ENCODE measurements around the gene SETDB1. TPM values are rescaled to one million over a fixed set of nuclear protein-coding genes. Genes with fewer than 3 reads are reported as not detected.

Gene SETDB1
- total and polyA plus RNA-seq, 2 of the 13 experiments (the other 11 are each of a cell fraction or from before 2014, with no cell fraction given): 33.1 to 34.6 TPM

DNA sequence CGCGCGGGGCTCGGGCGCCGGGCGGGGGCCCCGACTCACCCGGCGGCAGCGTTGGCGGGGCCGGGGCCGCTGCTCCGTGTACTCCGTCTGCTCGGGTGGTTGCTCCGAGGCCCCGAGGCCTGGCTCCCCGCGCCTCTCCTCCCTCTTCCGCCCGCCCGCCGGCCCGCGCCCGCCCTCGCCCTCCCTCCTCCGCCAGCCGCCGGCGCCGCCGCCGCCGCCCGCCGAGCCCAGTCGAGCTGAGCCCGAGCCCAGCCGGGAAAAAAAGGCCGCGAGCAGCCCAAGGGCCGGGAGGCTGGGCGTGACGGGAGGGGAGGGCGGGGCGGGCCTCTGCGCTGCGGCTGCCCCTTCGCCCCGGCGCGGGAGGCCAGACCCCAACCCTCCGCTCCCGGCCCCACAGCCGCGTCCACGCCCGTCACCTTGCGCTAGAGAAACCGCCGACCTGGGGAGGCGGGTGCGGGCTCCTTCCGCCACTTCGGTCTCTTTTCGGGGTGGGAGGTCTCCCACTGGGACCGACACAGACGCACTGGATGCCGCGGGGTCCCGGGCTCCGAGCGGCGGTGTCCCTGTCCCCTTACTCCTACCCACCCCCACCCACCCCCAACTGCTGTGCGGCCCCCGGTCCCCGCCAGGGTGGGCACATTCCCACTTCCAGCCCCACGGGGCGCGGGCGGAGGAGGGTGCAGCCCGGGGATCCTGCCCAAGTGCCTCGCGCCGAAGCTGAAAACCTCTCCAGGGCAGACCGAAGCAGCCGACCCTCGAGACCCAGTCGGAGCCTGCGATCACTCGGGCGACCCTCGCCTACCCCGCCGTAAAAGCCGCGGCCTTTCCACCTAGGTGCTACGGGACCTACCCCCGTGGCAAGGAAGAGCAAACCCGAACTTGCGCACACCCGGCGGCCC is 48.7 kb downstream of the SETDB1 start, which contains the start of gene CERS2 (continued):
- no peak for TF ChIP-seq ZNF775 (CRISPR knock-in tag; IDR thresholded peaks at IDR 0.05; ENCODE audit: borderline replicate concordance)
- no peak for TF ChIP-seq SNAPC5 (CRISPR knock-in tag; IDR thresholded peaks at IDR 0.05; ENCODE audit: borderline replicate concordance)
- TF ChIP-seq ZBTB2 (CRISPR knock-in tag; IDR thresholded peaks at IDR 0.05; ENCODE audit: low read depth): 0 out of 2 replicates have a peak, but pooled peaks have one; percentile 63
- TF ChIP-seq NR1H2 (CRISPR knock-in tag; IDR thresholded peaks at IDR 0.05; ENCODE audit: borderline replicate concordance, low read depth): no peak
- no peak for TF ChIP-seq ARNTL (CRISPR knock-in tag; IDR thresholded peaks at IDR 0.05)
- TF ChIP-seq RAD21 (CRISPR knock-in tag; IDR thresholded peaks at IDR 0.05): peak; percentile 13; the same call in 1 of the 2 replicates
- peak; percentile 62 for TF ChIP-seq ZFX (CRISPR knock-in tag; IDR thresholded peaks at IDR 0.05; ENCODE audit: low read depth)
- TF ChIP-seq HDAC1 (CRISPR knock-in tag; IDR thresholded peaks at IDR 0.05): 0 out of 2 replicates have a peak, but pooled peaks have one; percentile 45
- TF ChIP-seq KDM5B (CRISPR knock-in tag; IDR thresholded peaks at IDR 0.05; ENCODE audit: borderline replicate concordance): 0 out of 2 replicates have a peak, but pooled peaks have one; percentile 6
- TF ChIP-seq, protein P1, sequence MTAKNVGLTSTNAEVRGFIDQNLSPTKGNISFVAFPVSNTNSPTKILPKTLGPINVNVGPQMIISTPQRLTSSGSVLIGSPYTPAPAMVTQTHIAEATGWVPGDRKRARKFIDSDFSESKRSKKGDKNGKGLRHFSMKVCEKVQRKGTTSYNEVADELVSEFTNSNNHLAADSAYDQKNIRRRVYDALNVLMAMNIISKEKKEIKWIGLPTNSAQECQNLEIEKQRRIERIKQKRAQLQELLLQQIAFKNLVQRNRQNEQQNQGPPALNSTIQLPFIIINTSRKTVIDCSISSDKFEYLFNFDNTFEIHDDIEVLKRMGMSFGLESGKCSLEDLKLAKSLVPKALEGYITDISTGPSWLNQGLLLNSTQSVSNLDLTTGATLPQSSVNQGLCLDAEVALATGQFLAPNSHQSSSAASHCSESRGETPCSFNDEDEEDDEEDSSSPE (CRISPR knock-in tag; IDR thresholded peaks at IDR 0.05): 0 out of 2 replicates have a peak, but pooled peaks have one; percentile 14
- no peak for TF ChIP-seq KLF13 (CRISPR knock-in tag; IDR thresholded peaks at IDR 0.05)
- no peak for TF ChIP-seq MIER3 (CRISPR knock-in tag; IDR thresholded peaks at IDR 0.05; ENCODE audit: borderline replicate concordance)
- TF ChIP-seq CSRNP1 (CRISPR knock-in tag; IDR thresholded peaks at IDR 0.05): 0 out of 2 replicates have a peak, but pooled peaks have one; percentile 50
- TF ChIP-seq DRAP1 (CRISPR knock-in tag; IDR thresholded peaks at IDR 0.05): peak; percentile 40; the same call in 1 of the 2 replicates
- TF ChIP-seq SMAD3 (CRISPR knock-in tag; IDR thresholded peaks at IDR 0.05): no peak
- peak; percentile 27; the same call in 1 of the 2 replicates for TF ChIP-seq SALL1 (CRISPR knock-in tag; IDR thresholded peaks at IDR 0.05)
- TF ChIP-seq ZNF788 (CRISPR knock-in tag; IDR thresholded peaks at IDR 0.05; ENCODE audit: borderline replicate concordance): peak; percentile 65; the same call in 1 of the 2 replicates
- TF ChIP-seq KAT7 (CRISPR knock-in tag; IDR thresholded peaks at IDR 0.05; ENCODE audit: borderline replicate concordance): peak; percentile 70; the same call in 1 of the 2 replicates
- TF ChIP-seq KAT8 (CRISPR knock-in tag; IDR thresholded peaks at IDR 0.05): peak; percentile 46; the same call in 1 of the 2 replicates
- no peak for TF ChIP-seq HCFC1 (IDR thresholded peaks at IDR 0.05; ENCODE audit: low read depth, low read length)
- TF ChIP-seq HNRNPLL (IDR thresholded peaks at IDR 0.05; ENCODE audit: low read depth, low read length, poor library complexity, severe bottlenecking): peak; percentile 54
